ENCODE measurements around the gene JAZF1. TPM values are rescaled to one million over a fixed set of nuclear protein-coding genes. Genes with fewer than 3 reads are reported as not detected.

Gene JAZF1
- 8.5 and 11.6 TPM in 2 replicates for polyA plus RNA-seq (2011; rRNA removed)
- polyA minus RNA-seq (2011; rRNA and poly(A)+ RNA removed): 7.3 and 7.6 TPM in 2 replicates

- ChIA-PET POLR2A (interaction anchor here (0.6 to 0.7 kb wide), 2 partner anchors 120 to 356 kb away, joined by 3 to 4 read pairs; no protein-coding TSS in a partner anchor), CTCF (interaction anchor here (3.7 kb wide), 1 partner anchor 83 kb away, joined by 11 read pairs; no protein-coding TSS in a partner anchor)
- peak within 1 kb of the TSS; percentile 75 for H3K4me3 ChIP-seq (ENCODE audit: low read depth, low read length)
- DNase-seq (ENCODE audit: low read depth): no peak
- TF ChIP-seq CTCF (IDR thresholded peaks at IDR 0.05; ENCODE audit: insufficient read depth, low read depth, low read length): no peak
- no peaks in the 10 kb centered on the region for H3K27me3 ChIP-seq (ENCODE audit: control insufficient read depth, insufficient read depth, low read length)
- no peaks in the 10 kb centered on the region for H3K36me3 ChIP-seq (ENCODE audit: control insufficient read depth, insufficient read depth, low read length)
Observed at GRCh38 chr7:28180364-28181147, at the start of gene JAZF1. TSS of gene JAZF1 (minus strand) at chr7:28180795.

GRCh38 chr7:28230261-28230660 is 49.7 kb upstream of the JAZF1 start:
- Histone ChIP-seq H3K36me3 (ENCODE audit: control insufficient read depth, insufficient read depth, low read length) (no peaks in the 10 kb centered on the region), H3K4me3 (ENCODE audit: low read depth, low read length) (no peak overlapping the region), H3K27me3 (ENCODE audit: control insufficient read depth, insufficient read depth, low read length) (no peaks in the 10 kb centered on the region)
- TF ChIP-seq CTCF (IDR thresholded peaks at IDR 0.05; ENCODE audit: insufficient read depth, low read depth, low read length): no peak
- ChIA-PET CTCF (interaction anchor here (0.7 kb wide), 1 partner anchor 30 kb away, joined by 3 read pairs; no protein-coding TSS in a partner anchor), POLR2A (no interaction called here)
- no peak for DNase-seq (ENCODE audit: low read depth)

- ChIA-PET CTCF (no interaction called here), POLR2A (no interaction called here)
- no peaks in the 10 kb centered on the region for H3K36me3 ChIP-seq (ENCODE audit: control insufficient read depth, insufficient read depth, low read length)
- peaks cover 2% of the 10 kb centered on the region; the same call in 1 of the 2 replicates for H3K27me3 ChIP-seq (ENCODE audit: control insufficient read depth, insufficient read depth, low read length)
- TF ChIP-seq CTCF (IDR thresholded peaks at IDR 0.05; ENCODE audit: insufficient read depth, low read depth, low read length): no peak
- no peak overlapping the region for H3K4me3 ChIP-seq (ENCODE audit: low read depth, low read length)
- no peak for DNase-seq (ENCODE audit: low read depth)
Observed at GRCh38 chr7:28228396-28228795, 47.8 kb upstream of the JAZF1 start.

- Histone ChIP-seq H3K27me3 (ENCODE audit: control insufficient read depth, insufficient read depth, low read length) (peaks cover 3% of the 10 kb centered on the region), H3K36me3 (ENCODE audit: control insufficient read depth, insufficient read depth, low read length) (no peaks in the 10 kb centered on the region), H3K4me3 (ENCODE audit: low read depth, low read length) (no peak overlapping the region)
- TF ChIP-seq CTCF (IDR thresholded peaks at IDR 0.05; ENCODE audit: insufficient read depth, low read depth, low read length): no peak
- CTCF ChIA-PET: no interaction called here
- no peak for DNase-seq (ENCODE audit: low read depth)
- POLR2A ChIA-PET: no interaction called here
Observed at GRCh38 chr7:28226003-28226402, 45.4 kb upstream of the JAZF1 start.

- ChIA-PET POLR2A (no interaction called here), CTCF (no interaction called here)
- H3K27me3 ChIP-seq (ENCODE audit: control insufficient read depth, insufficient read depth, low read length): peaks cover 3% of the 10 kb centered on the region
- no peak for DNase-seq (ENCODE audit: low read depth)
- no peaks in the 10 kb centered on the region for H3K36me3 ChIP-seq (ENCODE audit: control insufficient read depth, insufficient read depth, low read length)
- no peak for TF ChIP-seq CTCF (IDR thresholded peaks at IDR 0.05; ENCODE audit: insufficient read depth, low read depth, low read length)
- H3K4me3 ChIP-seq (ENCODE audit: low read depth, low read length): no peak overlapping the region
Observed at GRCh38 chr7:28225576-28225975, 45.0 kb upstream of the JAZF1 start.

Measured in BJ (cell line).